ENCODE measurements around the gene PRR33. TPM values are rescaled to one million over a fixed set of nuclear protein-coding genes. Genes with fewer than 3 reads are reported as not detected.

Gene PRR33
- total and polyA plus RNA-seq, 9 of the 15 experiments (the other 6 are each of a cell fraction or from before 2014, with no cell fraction given) = not detected

- no peak overlapping the region for H3K9ac ChIP-seq (ENCODE audit: insufficient read depth in 1 of 2, low read depth in 2 of 2, low read length in 2 of 2)
- intact Hi-C loops (cut with micrococcal nuclease) (no loop called here), in situ Hi-C loops (cut with MboI) (no loop called here)
- H4K20me1 ChIP-seq (replicated peaks; ENCODE audit: control insufficient read depth, insufficient read depth, low read length) = peaks cover 19% of the 10 kb centered on the region; the same call in 1 of the 2 replicates
- no peaks in the 10 kb centered on the region for H3K36me3 ChIP-seq (ENCODE audit: control insufficient read depth, insufficient read depth, low read length)
- WGBS (ENCODE audit: insufficient coverage, low coverage, missing lambda C conversion rate) = 3% methylated on average over 3 of the region's 4 CpGs
- H3K4me3 ChIP-seq = no peak overlapping the region
- peaks cover 0 to 39% of the 10 kb centered on the region in 2 experiments; a peak in 2 of 5 replicates for H3K4me1 ChIP-seq (replicated peaks in 1 of 2; ENCODE audit: control insufficient read depth in 2 of 2, insufficient read depth in 2 of 2, low read length in 2 of 2)
- BruUV-seq (replicated peaks) = no TSS peak
- H3K9me3 ChIP-seq (replicated peaks; ENCODE audit: control insufficient read depth, insufficient read depth, low read depth, low read length) = no peaks in the 10 kb centered on the region
- no peaks in the 10 kb centered on the region for H3K79me2 ChIP-seq (ENCODE audit: control insufficient read depth, insufficient read depth, low read length)
- H3K9me1 ChIP-seq (ENCODE audit: control insufficient read depth, insufficient read depth, low read length) = no peaks in the 10 kb centered on the region
- H2AFZ ChIP-seq (ENCODE audit: low read depth, low read length) = no peak overlapping the region
- ChIA-PET CTCF (ENCODE audit: low intra/inter-chr PET ratio) (no interaction called here), POLR2A (interaction anchor here (0.8 kb wide), 1 partner anchor 77 kb away, joined by 3 read pairs; no protein-coding TSS in a partner anchor)
- H3K27me3 ChIP-seq (ENCODE audit: control insufficient read depth in 2 of 2, insufficient read depth in 2 of 2, low read length in 2 of 2) = peaks cover 41 to 92% of the 10 kb centered on the region in 2 experiments; a peak in 4 of 5 replicates
- ATAC-seq (no peak), DNase-seq (ENCODE audit: extremely low read depth in 1 of 4, low spot score in 3 of 4) (no peak), FAIRE-seq (no peak)
- TF ChIP-seq ZFX (CRISPR knock-in tag; IDR thresholded peaks at IDR 0.05) (no peak), ZBTB26 (CRISPR knock-in tag; IDR thresholded peaks at IDR 0.05) (0 out of 2 replicates have a peak, but pooled peaks have one; percentile 53)
- H3K27ac ChIP-seq (ENCODE audit: extremely low read depth, low read depth, low read length) = no peak overlapping the region
- H3K4me2 ChIP-seq (ENCODE audit: insufficient read depth, low read length) = no peak overlapping the region
These were observed 41.0 kb upstream of the PRR33 start for GRCh38 chr11:1932681-1933080.

- no peaks in the 10 kb centered on the region for H3K9me1 ChIP-seq (ENCODE audit: control insufficient read depth, insufficient read depth, low read length)
- H3K27me3 ChIP-seq (ENCODE audit: control insufficient read depth in 2 of 2, insufficient read depth in 2 of 2, low read length in 2 of 2) = peaks cover 40 to 92% of the 10 kb centered on the region in 2 experiments; a peak in 4 of 5 replicates
- no peak for ATAC-seq
- H3K4me1 ChIP-seq (replicated peaks in 1 of 2; ENCODE audit: control insufficient read depth in 2 of 2, insufficient read depth in 2 of 2, low read length in 2 of 2) = peaks cover 0 to 41% of the 10 kb centered on the region in 2 experiments; a peak in 2 of 5 replicates
- H3K9ac ChIP-seq (ENCODE audit: insufficient read depth in 1 of 2, low read depth in 2 of 2, low read length in 2 of 2) = no peak overlapping the region
- in situ Hi-C loops (cut with MboI) (no loop called here), intact Hi-C loops (cut with micrococcal nuclease) (no loop called here)
- H4K20me1 ChIP-seq (replicated peaks; ENCODE audit: control insufficient read depth, insufficient read depth, low read length) = peaks cover 17% of the 10 kb centered on the region; the same call in 1 of the 2 replicates
- FAIRE-seq = no peak
- no peaks in the 10 kb centered on the region for H3K36me3 ChIP-seq (ENCODE audit: control insufficient read depth, insufficient read depth, low read length)
- CTCF ChIA-PET (ENCODE audit: low intra/inter-chr PET ratio) = no interaction called here
- WGBS (ENCODE audit: insufficient coverage, low coverage, missing lambda C conversion rate) = 9% methylated on average over 7 of the region's 11 CpGs
- H3K4me2 ChIP-seq (ENCODE audit: insufficient read depth, low read length) = no peak overlapping the region
- no peak overlapping the region for H3K4me3 ChIP-seq
- H3K27ac ChIP-seq (ENCODE audit: extremely low read depth, low read depth, low read length) = no peak overlapping the region
- no TSS peak for BruUV-seq (replicated peaks)
- H3K9me3 ChIP-seq (replicated peaks; ENCODE audit: control insufficient read depth, insufficient read depth, low read depth, low read length) = no peaks in the 10 kb centered on the region
- no peak for DNase-seq (ENCODE audit: extremely low read depth in 1 of 4, low spot score in 3 of 4)
- H2AFZ ChIP-seq (ENCODE audit: low read depth, low read length) = no peak overlapping the region
- H3K79me2 ChIP-seq (ENCODE audit: control insufficient read depth, insufficient read depth, low read length) = no peaks in the 10 kb centered on the region
- POLR2A ChIA-PET = interaction anchor here (0.8 to 0.9 kb wide), 2 partner anchors 55 to 77 kb away, joined by 3 read pairs; no protein-coding TSS in a partner anchor
- TF ChIP-seq FOXP4 (CRISPR knock-in tag; IDR thresholded peaks at IDR 0.05; ENCODE audit: borderline replicate concordance) (no peak), BHLHE40 (IDR thresholded peaks at IDR 0.05; ENCODE audit: low read length) (no peak), PHTF2 (CRISPR knock-in tag; IDR thresholded peaks at IDR 0.05) (no peak), RBM17 (IDR thresholded peaks at IDR 0.05; ENCODE audit: borderline replicate concordance, low read depth, low read length) (no peak), ZBTB33 (CRISPR knock-in tag; IDR thresholded peaks at IDR 0.05) (no peak), THAP7 (CRISPR knock-in tag; IDR thresholded peaks at IDR 0.05) (no peak), NR1H2 (CRISPR knock-in tag; IDR thresholded peaks at IDR 0.05) (no peak), SETDB1 (IDR thresholded peaks at IDR 0.05; ENCODE audit: low read length) (no peak)
These were observed 40.4 kb upstream of the PRR33 start for GRCh38 chr11:1932105-1932480.

Data from K562 (cell line).